Caco-2 (cell line): Measurements from ENCODE around the gene ADAMTSL1. TPM values are rescaled to one million over a fixed set of nuclear protein-coding genes. Genes with fewer than 3 reads are reported as not detected.

ENCODE experiments used
- BruUV-seq: library from RNA; stranded (reverse); fragments of 400-500 nt; replicated peaks from 2 replicates; lab custom pipeline; 2021; lab: Mats Ljungman, UMichigan
- CTCF ChIA-PET: fragments of 300-600 bp; sonication (Branson Sonifier 250); formaldehyde crosslinking; loops from one replicate; lab custom pipeline; 2022; ENCODE audit warnings: antibody characterized with exemption; lab: Charles Lee
- POLR2A ChIA-PET: fragments of 300-600 bp; sonication (Branson Sonifier 250); formaldehyde crosslinking; loops from one replicate; lab custom pipeline; 2022; ENCODE audit warnings: antibody characterized with exemption; lab: Charles Lee
- DNase-seq, 2 experiments: peaks; one replicate each; pipeline versions ENCODE4 v3.0.0 to v3.0.0-alpha.2; 2020 to 2022
- H3K27me3 ChIP-seq: replicated peaks from 2 replicates; pipeline ENCODE4 v1.6.0; 2011; ENCODE audit warnings: low read length; ENCODE audit not compliant: control insufficient read depth, insufficient read depth
- H3K36me3 ChIP-seq: 2 replicates; pipeline ENCODE4 v1.5.1; 2011; ENCODE audit warnings: low read length; ENCODE audit not compliant: control insufficient read depth, insufficient read depth
- H3K4me1 ChIP-seq: fragments of 250-450 bp; sonication (Bioruptor Pico); 2 replicates; pipeline ENCODE4 v1.5.1; 2020; ENCODE audit warnings: mild to moderate bottlenecking
- H3K4me3 ChIP-seq: 2 replicates; pipeline ENCODE4 v1.5.1; 2011; ENCODE audit warnings: low read depth, mild to moderate bottlenecking, control low read depth, low read length
- H3K9me3 ChIP-seq: fragments of 250-450 bp; sonication (Bioruptor Pico); 2 replicates; pipeline ENCODE4 v1.5.1; 2020; ENCODE audit warnings: mild to moderate bottlenecking, moderate library complexity
- H3K27ac Mint-ChIP-seq: one replicate; pipeline ENCODE4 v1.8.0; 2022; ENCODE audit warnings: mixed read lengths; ENCODE audit not compliant: unreplicated experiment
- H3K27me3 Mint-ChIP-seq: one replicate; pipeline ENCODE4 v1.8.0; 2022; ENCODE audit warnings: mixed read lengths; ENCODE audit not compliant: insufficient read depth, unreplicated experiment
- H3K36me3 Mint-ChIP-seq: one replicate; pipeline ENCODE4 v1.8.0; 2022; ENCODE audit warnings: mild to moderate bottlenecking, mixed read lengths; ENCODE audit not compliant: insufficient read depth, unreplicated experiment
- H3K4me1 Mint-ChIP-seq: one replicate; pipeline ENCODE4 v1.8.0; 2022; ENCODE audit warnings: low read depth, mixed read lengths; ENCODE audit not compliant: unreplicated experiment
- H3K4me3 Mint-ChIP-seq: one replicate; pipeline ENCODE4 v1.8.0; 2022; ENCODE audit warnings: mild to moderate bottlenecking, moderate library complexity, mixed read lengths; ENCODE audit not compliant: unreplicated experiment
- H3K9me3 Mint-ChIP-seq: one replicate; pipeline ENCODE4 v1.8.0; 2022; ENCODE audit warnings: mixed read lengths; ENCODE audit not compliant: unreplicated experiment
- CTCF ChIP-seq, 2 experiments: fragments of 200-600 bp in 1 of 2; IDR thresholded peaks; 1 replicate in 1 of 2; 2 replicates in 1 of 2; pipeline versions ENCODE4 v1.5.1 to v1.8.0; 2011 to 2022; ENCODE audit warnings: antibody characterized with exemption in 1 of 2, control low read depth in 1 of 2, inconsistent platforms in 1 of 2, low read depth in 1 of 2, low read length in 1 of 2, mild to moderate bottlenecking in 1 of 2, moderate library complexity in 1 of 2; ENCODE audit not compliant: insufficient read depth in 1 of 2, severe bottlenecking in 1 of 2, unreplicated experiment in 1 of 2
- intact Hi-C: fragments of 100-400 bp; cut with micrococcal nuclease; formaldehyde crosslinking; loops from one replicate; pipeline ENCODE4 v1.10.0; 2022; ENCODE audit not compliant: unreplicated experiment
- total RNA-seq: library from RNA; stranded (reverse); gene quantifications from 2 replicates; pipeline ENCODE4 v1.2.3, GENCODE V29; 2022

Gene ADAMTSL1
- total RNA-seq, 1 experiment from 2014 or later = not detected

GRCh38 chr9:18591261-18591660, 117.3 kb downstream of the ADAMTSL1 start:
- Mint-ChIP-seq H3K36me3 (no peaks in the 10 kb centered on the region), H3K27me3 (peaks cover 3% of the 10 kb centered on the region), H3K9me3 (peaks cover 24% of the 10 kb centered on the region), H3K4me3 (no peak overlapping the region), H3K4me1 (no peaks in the 10 kb centered on the region), H3K27ac (no peak overlapping the region)
- no TSS peak for BruUV-seq
- CTCF ChIA-PET = no interaction called here
- TF ChIP-seq CTCF (IDR thresholded peaks at IDR 0.05; ENCODE audit: insufficient read depth in 1 of 2, low read depth in 1 of 2, low read length in 1 of 2, severe bottlenecking in 1 of 2, unreplicated experiment in 1 of 2) = no peak
- Histone ChIP-seq H3K27me3 (no peaks in the 10 kb centered on the region), H3K9me3 (no peaks in the 10 kb centered on the region), H3K36me3 (no peaks in the 10 kb centered on the region; the same call in 1 of the 2 replicates), H3K4me1 (no peaks in the 10 kb centered on the region), H3K4me3 (no peak overlapping the region)
- intact Hi-C loops = no loop called here
- POLR2A ChIA-PET = no interaction called here
- DNase-seq = no peak

- Mint-ChIP-seq H3K36me3 (no peaks in the 10 kb centered on the region), H3K4me1 (no peaks in the 10 kb centered on the region), H3K27ac (no peak overlapping the region), H3K27me3 (peaks cover 3% of the 10 kb centered on the region), H3K9me3 (peaks cover 24% of the 10 kb centered on the region), H3K4me3 (no peak overlapping the region)
- Histone ChIP-seq H3K4me3 (no peak overlapping the region), H3K27me3 (no peaks in the 10 kb centered on the region), H3K4me1 (no peaks in the 10 kb centered on the region), H3K36me3 (no peaks in the 10 kb centered on the region; the same call in 1 of the 2 replicates), H3K9me3 (no peaks in the 10 kb centered on the region)
- no peak for DNase-seq
- no TSS peak for BruUV-seq
- TF ChIP-seq CTCF (IDR thresholded peaks at IDR 0.05; ENCODE audit: insufficient read depth in 1 of 2, low read depth in 1 of 2, low read length in 1 of 2, severe bottlenecking in 1 of 2, unreplicated experiment in 1 of 2) = no peak
- intact Hi-C loops = no loop called here
- ChIA-PET POLR2A (no interaction called here), CTCF (no interaction called here)
Measured at GRCh38 chr9:18594837-18595236, 120.9 kb downstream of the ADAMTSL1 start.

GRCh38 chr9:18595597-18595996, 121.6 kb downstream of the ADAMTSL1 start:
- intact Hi-C loops = no loop called here
- Mint-ChIP-seq H3K4me1 (no peaks in the 10 kb centered on the region), H3K27me3 (peaks cover 3% of the 10 kb centered on the region), H3K9me3 (peaks cover 19% of the 10 kb centered on the region), H3K27ac (no peak overlapping the region), H3K4me3 (no peak overlapping the region), H3K36me3 (no peaks in the 10 kb centered on the region)
- H3K9me3 ChIP-seq = no peaks in the 10 kb centered on the region
- no peak overlapping the region for H3K4me3 ChIP-seq
- POLR2A ChIA-PET = no interaction called here
- H3K27me3 ChIP-seq = no peaks in the 10 kb centered on the region
- no peaks in the 10 kb centered on the region; the same call in 1 of the 2 replicates for H3K36me3 ChIP-seq
- H3K4me1 ChIP-seq = no peaks in the 10 kb centered on the region
- TF ChIP-seq CTCF (IDR thresholded peaks at IDR 0.05; ENCODE audit: insufficient read depth in 1 of 2, low read depth in 1 of 2, low read length in 1 of 2, severe bottlenecking in 1 of 2, unreplicated experiment in 1 of 2) = no peak
- BruUV-seq = no TSS peak
- no peak for DNase-seq
- CTCF ChIA-PET = no interaction called here
